AG04450 (cell line): ENCODE results near the gene KCNJ15. TPM values are rescaled to one million over a fixed set of nuclear protein-coding genes. Genes with fewer than 3 reads are reported as not detected.

Experiments
- CTCF ChIA-PET: fragments of 300-600, 350-600 bp; formaldehyde crosslinking; extraction: SDS; loops from one replicate; lab custom pipeline; 2022; ENCODE audit warnings: antibody characterized with exemption, inconsistent platforms; lab: Charles Lee
- POLR2A ChIA-PET: fragments of 350-600 bp; formaldehyde crosslinking; extraction: SDS; loops from one replicate; lab custom pipeline; 2021; ENCODE audit warnings: antibody characterized with exemption, inconsistent platforms; lab: Yijun Ruan, JAX
- DNase-seq: peaks from one replicate; pipeline ENCODE4 v3.0.0-alpha.2; 2011; ENCODE audit warnings: low read depth, low spot score
- H3K27ac ChIP-seq: one replicate; pipeline ENCODE4 v1.5.1; 2012; ENCODE audit warnings: low read depth, low read length, control low read depth
- H3K27me3 ChIP-seq: one replicate; pipeline ENCODE4 v1.6.0; 2012; ENCODE audit warnings: low read length; ENCODE audit not compliant: control insufficient read depth, insufficient read depth
- H3K4me3 ChIP-seq: 2 replicates; pipeline ENCODE4 v1.5.1; 2011; ENCODE audit warnings: mild to moderate bottlenecking, low read depth, low read length, control low read depth
- H3K9me3 ChIP-seq: 2 replicates; pipeline ENCODE4 v1.5.1; 2012; ENCODE audit warnings: low read length; ENCODE audit not compliant: control insufficient read depth, insufficient read depth
- CTCF ChIP-seq: IDR thresholded peaks from 2 replicates; pipeline ENCODE4 v1.5.1; 2011; ENCODE audit warnings: low read depth, low read length, control low read depth, inconsistent platforms
- polyA plus RNA-seq: library from polyadenylated mRNA; depleted of rRNA; stranded (reverse); fragments of >200 nt; gene quantifications from 2 replicates; pipeline ENCODE4 v1.2.3, GENCODE V29; 2011

KCNJ15 gene
- polyA plus RNA-seq, 1 experiment: 0.07 TPM

- no peaks in the 10 kb centered on the region for H3K27me3 ChIP-seq
- no peak overlapping the region for H3K4me3 ChIP-seq
- DNase-seq: no peak
- no peaks in the 10 kb centered on the region for H3K9me3 ChIP-seq
- ChIA-PET CTCF (interaction anchor here (1.0 kb wide), 1 partner anchor 72 kb away, joined by 3 read pairs; no protein-coding TSS in a partner anchor), POLR2A (no interaction called here)
- TF ChIP-seq CTCF: no peak
- H3K27ac ChIP-seq: no peak overlapping the region
These were observed 23.7 kb downstream of the KCNJ15 start for GRCh38 chr21:38280454-38280853.

GRCh38 chr21:38280867-38281266, 24.1 kb downstream of the KCNJ15 start:
- ChIA-PET POLR2A (no interaction called here), CTCF (interaction anchor here (1.0 kb wide), 1 partner anchor 71 kb away, joined by 3 read pairs; no protein-coding TSS in a partner anchor)
- Histone ChIP-seq H3K27me3 (no peaks in the 10 kb centered on the region), H3K27ac (no peak overlapping the region), H3K4me3 (no peak overlapping the region), H3K9me3 (no peaks in the 10 kb centered on the region)
- DNase-seq: no peak
- TF ChIP-seq CTCF: no peak

GRCh38 chr21:38282921-38283320, 26.1 kb downstream of the KCNJ15 start:
- Histone ChIP-seq H3K27ac (no peak overlapping the region), H3K9me3 (no peaks in the 10 kb centered on the region), H3K27me3 (no peaks in the 10 kb centered on the region), H3K4me3 (no peak overlapping the region)
- DNase-seq: no peak
- TF ChIP-seq CTCF: no peak
- CTCF ChIA-PET: interaction anchor here (0.9 kb wide), 1 partner anchor 64 kb away, joined by 3 read pairs; no protein-coding TSS in a partner anchor
- POLR2A ChIA-PET: no interaction called here

GRCh38 chr21:38284216-38284615, 27.4 kb downstream of the KCNJ15 start:
- CTCF ChIA-PET: no interaction called here
- Histone ChIP-seq H3K4me3 (no peak overlapping the region), H3K9me3 (no peaks in the 10 kb centered on the region), H3K27me3 (no peaks in the 10 kb centered on the region), H3K27ac (no peak overlapping the region)
- no peak for TF ChIP-seq CTCF
- POLR2A ChIA-PET: no interaction called here
- no peak for DNase-seq

GRCh38 chr21:38286739-38287471, 30.1 kb downstream of the KCNJ15 start:
- no peak overlapping the region for H3K4me3 ChIP-seq
- no peak for DNase-seq
- ChIA-PET POLR2A (interaction anchor here (0.8 kb wide), 1 partner anchor 9 kb away, joined by 3 read pairs; no protein-coding TSS in a partner anchor), CTCF (no interaction called here)
- H3K27me3 ChIP-seq: no peaks in the 10 kb centered on the region
- TF ChIP-seq CTCF: no peak
- H3K27ac ChIP-seq: no peak overlapping the region
- no peaks in the 10 kb centered on the region for H3K9me3 ChIP-seq
